ENCODE data around the gene ZMYND8.

ZMYND8 gene

DNA sequence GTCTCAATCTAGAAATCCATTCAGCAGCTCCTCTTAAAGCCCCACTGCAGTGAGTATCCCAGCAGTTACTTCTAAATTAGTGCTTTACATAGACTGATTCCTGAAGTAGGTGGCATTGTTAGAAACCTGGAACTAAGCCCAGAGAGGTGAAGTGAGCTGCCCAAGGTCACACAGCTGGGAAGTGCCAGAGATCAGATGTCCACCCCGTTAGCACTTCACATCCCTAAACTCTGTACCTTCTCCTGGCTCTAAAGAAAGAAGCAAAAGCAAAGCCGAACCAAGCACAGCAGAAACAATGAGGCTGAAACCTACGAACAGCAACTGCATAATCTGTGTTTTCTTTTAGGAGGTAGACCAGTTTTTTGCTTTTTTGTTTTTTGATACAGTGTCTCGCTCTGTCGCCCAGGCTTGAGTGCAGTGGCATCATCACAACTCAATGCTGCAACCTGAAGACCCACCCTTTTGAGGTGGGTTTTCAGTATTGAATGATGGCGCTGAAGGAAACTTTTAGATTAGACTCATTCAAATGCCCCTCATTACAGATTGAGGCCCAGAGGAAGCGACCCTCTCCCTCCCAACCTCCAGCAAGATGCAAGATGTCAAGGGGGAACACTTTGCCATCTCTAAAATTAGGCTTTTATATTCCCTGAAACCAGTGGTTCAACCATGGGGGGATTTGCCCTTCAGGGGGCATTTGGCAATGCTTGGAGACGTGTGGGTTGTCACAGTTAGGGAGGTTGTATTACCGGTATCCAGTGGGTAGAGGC, 3.2 kb upstream of the ZMYND8 start:
- TF ChIP-seq, protein P1, sequence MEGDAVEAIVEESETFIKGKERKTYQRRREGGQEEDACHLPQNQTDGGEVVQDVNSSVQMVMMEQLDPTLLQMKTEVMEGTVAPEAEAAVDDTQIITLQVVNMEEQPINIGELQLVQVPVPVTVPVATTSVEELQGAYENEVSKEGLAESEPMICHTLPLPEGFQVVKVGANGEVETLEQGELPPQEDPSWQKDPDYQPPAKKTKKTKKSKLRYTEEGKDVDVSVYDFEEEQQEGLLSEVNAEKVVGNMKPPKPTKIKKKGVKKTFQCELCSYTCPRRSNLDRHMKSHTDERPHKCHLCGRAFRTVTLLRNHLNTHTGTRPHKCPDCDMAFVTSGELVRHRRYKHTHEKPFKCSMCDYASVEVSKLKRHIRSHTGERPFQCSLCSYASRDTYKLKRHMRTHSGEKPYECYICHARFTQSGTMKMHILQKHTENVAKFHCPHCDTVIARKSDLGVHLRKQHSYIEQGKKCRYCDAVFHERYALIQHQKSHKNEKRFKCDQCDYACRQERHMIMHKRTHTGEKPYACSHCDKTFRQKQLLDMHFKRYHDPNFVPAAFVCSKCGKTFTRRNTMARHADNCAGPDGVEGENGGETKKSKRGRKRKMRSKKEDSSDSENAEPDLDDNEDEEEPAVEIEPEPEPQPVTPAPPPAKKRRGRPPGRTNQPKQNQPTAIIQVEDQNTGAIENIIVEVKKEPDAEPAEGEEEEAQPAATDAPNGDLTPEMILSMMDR (conservative IDR thresholded peaks at IDR 0.05; ENCODE audit: low read depth, low read length), result no peak
- H3K4me3 ChIP-seq (ENCODE audit: low read depth, low read length), result no peak overlapping the region
- DNase-seq (ENCODE audit: low read depth), result no peak

DNA sequence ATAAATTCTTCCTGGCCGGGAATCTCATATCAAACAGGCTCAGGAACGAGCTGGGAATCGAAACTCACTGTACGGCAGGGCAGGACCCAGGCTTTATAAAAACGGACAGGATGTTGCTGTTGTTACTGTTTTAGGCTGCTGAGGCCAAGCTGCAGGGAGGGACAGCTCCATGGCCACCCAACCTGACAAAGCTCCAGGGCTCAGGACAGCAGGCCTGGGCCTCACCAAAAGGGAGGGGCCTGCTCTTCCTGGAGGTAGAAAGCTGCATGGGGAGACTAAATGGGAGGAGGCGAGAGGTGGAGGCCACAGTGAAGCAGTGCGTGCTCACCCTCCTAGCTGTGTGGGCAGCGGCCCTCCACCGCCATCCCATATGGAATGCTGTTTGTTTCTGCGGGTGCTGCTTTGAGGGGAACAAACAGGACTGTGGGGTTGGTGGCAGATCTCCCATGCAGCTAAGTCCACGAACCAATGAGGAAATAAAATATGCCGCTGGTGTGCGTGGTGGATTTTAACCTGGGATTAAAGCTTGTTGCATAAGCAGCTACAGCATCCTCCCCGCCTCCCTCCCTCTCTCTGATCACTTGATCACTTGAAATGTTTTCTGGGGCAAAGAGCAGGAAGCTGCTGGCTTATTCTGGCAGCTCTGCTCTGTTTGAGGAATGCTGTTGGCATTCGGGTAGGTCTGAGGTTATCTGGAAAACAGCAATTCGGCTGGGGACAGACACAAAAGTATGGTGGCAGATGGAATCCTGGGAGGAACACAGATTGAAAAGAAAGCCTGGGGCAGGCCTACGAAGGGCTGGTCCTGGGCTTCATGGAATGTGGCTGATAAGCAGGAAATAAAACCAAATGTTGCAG, 2.4 kb upstream of the ZMYND8 start:
- DNase-seq (ENCODE audit: low read depth), result peak; percentile 98
- no peak overlapping the region for H3K4me3 ChIP-seq (ENCODE audit: low read depth, low read length)

DNA sequence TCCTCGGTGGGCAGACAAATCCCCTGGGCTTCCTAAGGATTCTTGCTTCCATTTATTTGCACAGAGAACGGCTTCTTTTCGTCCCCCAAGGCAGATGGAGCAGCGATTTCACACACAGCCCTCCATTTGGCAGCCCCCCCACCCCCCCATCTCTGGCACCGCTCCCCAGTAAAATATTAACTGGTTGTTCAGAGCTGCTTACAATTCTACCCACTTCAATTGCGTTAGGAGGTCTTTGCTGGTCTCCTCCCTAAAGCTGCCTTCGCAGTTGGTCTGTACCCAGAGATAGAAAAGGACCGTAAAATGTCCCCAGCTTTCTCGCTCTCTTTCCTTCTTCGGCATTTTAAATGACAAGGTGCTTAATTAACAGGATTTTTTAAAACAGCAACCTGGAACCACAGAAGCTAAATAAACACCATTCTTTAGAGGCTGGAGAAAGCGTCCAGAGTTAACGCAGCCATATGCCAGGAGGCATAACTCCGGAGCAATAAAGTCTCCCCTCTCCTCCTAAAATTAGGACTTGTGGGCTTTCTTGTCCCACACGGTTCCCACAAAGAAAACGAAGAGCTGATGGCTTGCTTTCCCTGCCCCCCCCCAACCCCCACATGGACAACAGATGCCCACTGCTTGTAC, 1.7 kb upstream of the ZMYND8 start:
- no peak overlapping the region for H3K4me3 ChIP-seq (ENCODE audit: low read depth, low read length)
- TF ChIP-seq, protein P1 (conservative IDR thresholded peaks at IDR 0.05; ENCODE audit: low read depth, low read length), result no peak
- DNase-seq (ENCODE audit: low read depth), result no peak

More for the DNA sequence above, 2.4 kb upstream of the ZMYND8 start:
- TF ChIP-seq, protein P1 (conservative IDR thresholded peaks at IDR 0.05; ENCODE audit: low read depth, low read length), result no peak

DNA sequence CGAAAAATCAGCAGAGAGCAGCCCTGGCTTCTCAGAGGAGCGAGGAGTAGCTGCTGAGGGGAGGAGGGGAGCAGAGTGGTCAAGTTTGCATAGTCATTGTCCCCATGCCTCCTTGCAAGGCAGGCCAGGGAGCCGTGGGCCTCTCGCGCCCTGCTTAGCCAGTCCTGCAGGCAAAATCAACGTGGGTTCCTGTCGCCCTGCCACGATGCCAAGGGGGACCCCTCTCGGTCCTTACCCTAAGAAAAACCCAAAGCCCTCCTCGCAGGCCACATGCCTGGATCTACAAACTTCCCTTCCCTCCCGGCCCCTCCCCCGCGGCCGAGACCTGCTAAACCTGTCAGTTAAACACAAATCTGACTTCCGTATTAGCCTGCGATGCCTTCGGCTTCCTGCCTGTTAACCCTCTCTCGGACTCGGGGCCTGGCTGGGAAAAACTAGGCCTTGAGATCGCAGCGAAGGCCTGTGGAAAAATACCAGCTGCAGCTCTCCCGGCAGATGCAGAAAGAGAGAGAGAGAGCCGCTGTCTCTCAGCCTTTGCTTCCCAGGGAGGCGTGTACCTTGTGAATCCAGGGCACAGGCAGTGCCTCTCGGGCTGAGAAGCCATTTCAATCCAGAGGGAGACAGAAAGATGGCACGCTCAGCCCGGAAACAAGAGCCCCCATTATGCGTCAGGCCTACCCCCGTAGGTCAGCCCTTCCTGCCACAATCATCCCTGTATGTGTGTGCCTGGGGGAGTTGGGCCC, 968 bp upstream of the ZMYND8 start:
- DNase-seq (ENCODE audit: low read depth), result peak; percentile 96
- peak overlapping the region; percentile 9 for H3K4me3 ChIP-seq (ENCODE audit: low read depth, low read length)
- TF ChIP-seq, protein P1 (conservative IDR thresholded peaks at IDR 0.05; ENCODE audit: low read depth, low read length), result no peak

DNA sequence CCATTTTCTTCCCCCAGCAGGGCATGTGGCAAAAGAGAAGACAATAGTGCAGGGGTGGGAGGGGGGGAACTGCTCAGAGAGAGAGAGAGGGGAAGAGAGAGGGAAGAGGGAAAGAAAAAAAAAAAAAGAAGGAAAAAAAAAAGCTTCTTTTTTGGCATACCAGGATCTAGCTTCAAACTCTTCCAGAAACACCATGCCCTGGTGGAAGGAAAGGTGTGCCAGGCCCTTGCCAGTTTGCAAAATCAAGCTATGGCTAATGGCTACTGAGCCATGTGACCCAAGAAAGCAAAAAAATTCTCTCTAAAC, 326 bp downstream of the ZMYND8 start:
- peak overlapping the region; percentile 55 for H3K4me3 ChIP-seq (ENCODE audit: low read depth, low read length)
- TF ChIP-seq, protein P1 (conservative IDR thresholded peaks at IDR 0.05; ENCODE audit: low read depth, low read length), result no peak
- no peak for DNase-seq (ENCODE audit: low read depth)

DNA sequence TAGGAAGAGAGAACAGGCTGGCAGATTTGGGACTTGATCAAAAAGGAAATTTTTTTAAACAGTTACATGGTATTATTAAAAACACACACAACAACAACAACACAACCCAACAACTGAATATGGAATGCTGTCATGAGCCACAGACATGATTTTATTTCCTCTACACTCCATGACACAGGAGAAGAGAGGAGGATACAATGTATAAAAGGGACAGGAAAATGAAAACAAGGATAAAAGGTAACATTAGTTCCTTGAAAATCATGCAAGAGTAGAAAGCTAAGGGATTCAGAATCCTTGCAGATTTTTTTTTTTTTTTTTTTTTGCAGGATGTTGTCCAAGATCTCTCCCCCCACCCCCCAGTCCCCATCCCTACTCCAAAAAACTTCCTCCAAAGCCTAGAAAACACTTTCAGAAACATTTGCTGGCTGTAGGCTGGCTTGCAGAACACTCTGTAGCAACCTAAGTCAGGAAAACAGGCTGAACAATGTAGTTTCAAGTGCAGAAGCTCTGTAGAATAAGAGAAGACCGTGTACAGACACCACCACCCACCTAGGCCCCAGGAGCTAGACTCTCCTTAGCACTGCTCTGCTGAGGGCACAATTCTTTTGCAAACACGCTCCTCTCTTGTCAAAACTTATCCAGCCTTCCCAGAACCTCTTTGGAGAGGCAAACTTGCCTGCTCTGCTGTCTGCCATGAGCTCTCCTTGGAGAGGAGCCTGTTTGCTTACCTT, 845 bp downstream of the ZMYND8 start:
- DNase-seq (ENCODE audit: low read depth), result no peak
- TF ChIP-seq, protein P1 (conservative IDR thresholded peaks at IDR 0.05; ENCODE audit: low read depth, low read length), result no peak
- peak overlapping the region; percentile 55 for H3K4me3 ChIP-seq (ENCODE audit: low read depth, low read length)

Measured in choroid plexus epithelial cell (primary cell).